Fibroblast of the aortic adventitia (primary cell): ENCODE measurements around the gene PLPP3. TPM values are rescaled to one million over a fixed set of nuclear protein-coding genes. Genes with fewer than 3 reads are reported as not detected.

Experiments
- DNase-seq: peaks from one replicate; pipeline ENCODE4 v3.0.0-alpha.2; 2010; ENCODE audit warnings: low read depth
- H3K4me3 ChIP-seq: 2 replicates; pipeline ENCODE4 v1.5.1; 2011; ENCODE audit warnings: low read depth, mild to moderate bottlenecking, control low read depth, low read length, moderate library complexity
- CTCF ChIP-seq: IDR thresholded peaks from 2 replicates; pipeline ENCODE4 v1.5.1; 2011; ENCODE audit warnings: mild to moderate bottlenecking, low read length, control low read depth, inconsistent platforms; ENCODE audit not compliant: insufficient read depth
- total RNA-seq: library from RNA; depleted of rRNA; stranded (reverse); fragments of >200 nt; gene quantifications from 2 replicates; pipeline ENCODE4 v1.2.3, GENCODE V29; 2012; ENCODE audit warnings: low replicate concordance

The PLPP3 gene
- total RNA-seq, 1 donor: 270 TPM

DNA sequence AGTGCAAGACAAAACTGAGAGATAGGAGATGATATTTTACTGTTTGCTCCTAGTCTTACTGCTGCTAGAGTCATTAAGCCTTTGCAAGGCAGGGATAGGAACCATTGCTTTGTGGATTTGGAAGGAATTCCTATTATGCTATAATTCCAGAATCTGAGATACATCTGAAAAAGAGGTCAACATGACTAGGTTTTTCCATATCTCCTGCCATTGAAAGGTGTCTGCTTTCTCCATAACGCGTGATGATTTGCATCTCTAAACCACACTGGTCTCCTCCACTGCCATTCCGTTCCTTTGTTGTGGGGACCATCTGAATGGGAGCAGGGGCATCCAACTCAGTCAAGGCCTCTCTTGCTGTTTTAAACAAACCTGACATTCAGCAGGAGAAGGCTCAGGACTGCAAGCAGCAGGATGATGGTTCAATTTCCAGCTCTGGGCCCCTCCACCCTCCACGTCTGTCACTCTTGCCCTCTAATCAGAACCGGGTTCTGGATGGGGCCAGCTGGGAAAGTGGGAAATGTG, 45.2 kb downstream of the PLPP3 start:
- no peak for TF ChIP-seq CTCF
- no peak overlapping the region for H3K4me3 ChIP-seq

DNA sequence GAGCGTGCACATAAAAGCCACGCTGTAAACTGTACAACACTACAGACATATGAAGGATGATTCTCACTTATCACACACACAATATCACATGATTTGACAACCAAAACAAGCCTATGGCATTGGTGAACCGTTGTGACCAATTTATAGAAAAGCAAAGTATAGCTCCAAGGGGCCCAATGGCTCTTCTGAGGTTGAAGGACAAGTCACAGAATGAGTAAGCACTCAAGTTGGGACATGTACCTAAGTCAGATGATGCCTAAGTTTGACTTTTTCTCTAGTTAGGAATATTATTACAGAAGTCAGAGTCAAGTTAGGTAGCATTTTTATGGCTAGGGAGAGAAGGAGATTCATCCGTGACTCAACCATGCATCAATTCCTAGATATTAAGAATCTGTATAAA, 45.7 kb downstream of the PLPP3 start:
- no peak for DNase-seq
- no peak overlapping the region for H3K4me3 ChIP-seq
- no peak for TF ChIP-seq CTCF

More for the DNA sequence above, 45.2 kb downstream of the PLPP3 start:
- DNase-seq: no peak

DNA sequence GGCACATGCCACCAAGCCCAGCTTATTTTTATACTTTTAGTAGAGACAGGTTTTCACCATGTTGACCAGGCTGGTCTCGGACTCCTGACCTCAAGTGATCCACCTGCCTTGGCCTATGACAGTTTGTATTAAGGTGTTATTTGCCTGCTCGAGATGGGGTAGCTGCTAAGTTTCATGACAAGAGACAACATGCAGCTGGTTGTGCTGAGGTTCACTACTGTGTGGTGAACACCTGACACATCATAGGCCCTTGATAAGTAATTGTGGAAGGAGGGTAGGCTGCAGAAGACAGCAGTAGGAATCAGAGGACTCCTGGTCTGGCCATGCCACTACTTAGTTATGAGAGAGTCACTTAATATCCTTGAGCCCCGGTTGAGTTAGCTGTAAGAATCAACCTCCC, 46.2 kb downstream of the PLPP3 start:
- no peak for TF ChIP-seq CTCF
- no peak for DNase-seq
- H3K4me3 ChIP-seq: no peak overlapping the region

- no peak for TF ChIP-seq CTCF
- no peak overlapping the region for H3K4me3 ChIP-seq
- peak; percentile 68 for DNase-seq
Measured at GRCh38 chr1:56532350-56532683, 47.0 kb downstream of the PLPP3 start.

- H3K4me3 ChIP-seq: no peak overlapping the region
- no peak for TF ChIP-seq CTCF
- no peak for DNase-seq
Measured at GRCh38 chr1:56531624-56532349, 47.6 kb downstream of the PLPP3 start.

- no peak overlapping the region for H3K4me3 ChIP-seq
- no peak for DNase-seq
- no peak for TF ChIP-seq CTCF
Measured at GRCh38 chr1:56529801-56530200, 49.6 kb downstream of the PLPP3 start.
